ENCODE data around the gene LIMA1.
"Not testable (repeated sequence)": the region's sequence is repeated elsewhere in the genome, so short reads cannot be mapped to it uniquely, and the experiment has no call there.

Gene LIMA1

GRCh38 chr12:50317203-50317602, 33.9 kb upstream of the LIMA1 start:
- no peak for DNase-seq (ENCODE audit: low read depth)
- H3K4me3 ChIP-seq (ENCODE audit: low read depth, low read length): no peak overlapping the region

GRCh38 chr12:50315803-50316202, 32.5 kb upstream of the LIMA1 start:
- no peak overlapping the region for H3K4me3 ChIP-seq (ENCODE audit: low read depth, low read length)
- TF ChIP-seq CTCF (IDR thresholded peaks at IDR 0.05; ENCODE audit: control insufficient read depth, extremely low read depth, insufficient read depth): no peak
- DNase-seq (ENCODE audit: low read depth): no peak

More at GRCh38 chr12:50317203-50317602, 33.9 kb upstream of the LIMA1 start:
- TF ChIP-seq CTCF (IDR thresholded peaks at IDR 0.05; ENCODE audit: control insufficient read depth, extremely low read depth, insufficient read depth): no peak

GRCh38 chr12:50314636-50315312, 31.5 kb upstream of the LIMA1 start:
- no peak for DNase-seq (ENCODE audit: low read depth)
- H3K4me3 ChIP-seq (ENCODE audit: low read depth, low read length): no peak overlapping the region
- peak; percentile 64 for TF ChIP-seq CTCF (IDR thresholded peaks at IDR 0.05; ENCODE audit: control insufficient read depth, extremely low read depth, insufficient read depth)

- not testable (repeated sequence) for DNase-seq (ENCODE audit: low read depth); H3K4me3 ChIP-seq (ENCODE audit: low read depth, low read length)
Measured at GRCh38 chr12:50313971-50314370, 30.7 kb upstream of the LIMA1 start.

GRCh38 chr12:50313256-50313931, 30.1 kb upstream of the LIMA1 start:
- no peak for DNase-seq (ENCODE audit: low read depth)
- TF ChIP-seq CTCF (IDR thresholded peaks at IDR 0.05; ENCODE audit: control insufficient read depth, extremely low read depth, insufficient read depth): no peak
- H3K4me3 ChIP-seq (ENCODE audit: low read depth, low read length): no peak overlapping the region

- not testable (repeated sequence) for DNase-seq (ENCODE audit: low read depth); H3K4me3 ChIP-seq (ENCODE audit: low read depth, low read length)
Measured at GRCh38 chr12:50311858-50312609, 28.7 kb upstream of the LIMA1 start.

GRCh38 chr12:50309950-50310349, 26.6 kb upstream of the LIMA1 start:
- no peak for DNase-seq (ENCODE audit: low read depth)
- H3K4me3 ChIP-seq (ENCODE audit: low read depth, low read length): no peak overlapping the region
- TF ChIP-seq CTCF (IDR thresholded peaks at IDR 0.05; ENCODE audit: control insufficient read depth, extremely low read depth, insufficient read depth): no peak
